ENCODE measurements around the gene HPSE2.

DNA sequence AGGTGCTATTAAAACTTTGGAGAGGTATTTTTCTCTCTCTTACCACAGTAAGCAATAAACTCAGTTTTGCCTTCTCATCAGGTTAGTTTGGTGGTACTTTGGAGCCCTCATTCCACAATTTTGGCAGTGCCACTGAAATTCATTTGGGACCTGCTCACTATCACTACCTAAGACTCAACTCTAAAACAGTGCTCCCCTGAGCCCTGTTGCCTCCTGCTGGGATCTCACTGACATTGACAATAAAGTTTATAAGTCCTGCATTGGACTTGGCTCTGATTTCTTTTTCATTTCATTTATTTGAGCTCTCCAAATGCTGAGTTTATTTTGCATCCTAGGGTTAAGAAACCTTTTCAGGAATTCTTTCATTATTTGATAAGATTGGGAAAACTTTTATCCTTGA, 658.1 kb downstream of the HPSE2 start:
- TF ChIP-seq CTCF (conservative IDR thresholded peaks at IDR 0.05) (peak; percentile 42), ZFX (IDR thresholded peaks at IDR 0.05) (no peak)

Data from C4-2B (cell line).